DND-41 (cell line): ENCODE data around the gene RAB6B.

Source experiments
- ATAC-seq: fragments of 200-7000 bp; cut with Tn5 transposase; 3 replicates; pipeline ENCODE4 v1.9.1; 2021; ENCODE audit warnings: low read depth; ENCODE audit not compliant: insufficient read depth
- DNase-seq: peaks from one replicate; pipeline ENCODE4 v3.0.0-alpha.2; 2020
- H2AFZ ChIP-seq: 2 replicates; pipeline ENCODE4 v1.6.0; 2012; ENCODE audit warnings: low read depth, low read length
- H3K27ac ChIP-seq: 2 replicates; pipeline ENCODE4 v1.5.1; 2012; ENCODE audit warnings: low read length, inconsistent platforms
- H3K27me3 ChIP-seq: fragments of 200-600 bp; sonication (generic); 2 replicates; pipeline ENCODE4 v1.6.0; 2012; ENCODE audit warnings: low read length, mild to moderate bottlenecking, inconsistent platforms; ENCODE audit not compliant: insufficient read depth, poor library complexity
- H3K36me3 ChIP-seq: 2 replicates; pipeline ENCODE4 v1.5.1; 2012; ENCODE audit warnings: low read length, inconsistent platforms; ENCODE audit not compliant: insufficient read depth
- H3K4me1 ChIP-seq: 2 replicates; pipeline ENCODE4 v1.5.1; 2012; ENCODE audit warnings: mild to moderate bottlenecking, low read length; ENCODE audit not compliant: insufficient read depth
- H3K4me2 ChIP-seq: 2 replicates; pipeline ENCODE4 v1.6.0; 2012; ENCODE audit warnings: mild to moderate bottlenecking, moderate library complexity, low read length, inconsistent platforms; ENCODE audit not compliant: insufficient read depth
- H3K4me3 ChIP-seq, 2 experiments: fragments of 200-600 bp in 1 of 2; shearing (Covaris generic) in 1 of 2; 2 replicates each; pipeline ENCODE4 v1.5.1; 2012 to 2016; ENCODE audit warnings: inconsistent platforms in 2 of 2, low read length in 2 of 2, mild to moderate bottlenecking in 2 of 2, low read depth in 1 of 2, moderate library complexity in 1 of 2
- H3K79me2 ChIP-seq: 2 replicates; pipeline ENCODE4 v1.6.0; 2012; ENCODE audit warnings: low read length, inconsistent platforms; ENCODE audit not compliant: insufficient read depth
- H3K9ac ChIP-seq: 2 replicates; pipeline ENCODE4 v1.6.0; 2012; ENCODE audit warnings: low read depth, mild to moderate bottlenecking, inconsistent platforms, low read length, moderate library complexity
- H3K9me3 ChIP-seq: 2 replicates; pipeline ENCODE4 v1.5.1; 2012; ENCODE audit warnings: low read length, moderate library complexity, mild to moderate bottlenecking, inconsistent platforms; ENCODE audit not compliant: insufficient read depth, severe bottlenecking
- H4K20me1 ChIP-seq: 2 replicates; pipeline ENCODE4 v1.6.0; 2012; ENCODE audit warnings: low read length; ENCODE audit not compliant: insufficient read depth
- CTCF ChIP-seq: IDR thresholded peaks from 2 replicates; pipeline ENCODE4 v1.5.1; 2012; ENCODE audit warnings: borderline replicate concordance, low read length, moderate library complexity, mild to moderate bottlenecking; ENCODE audit not compliant: poor library complexity, severe bottlenecking; ENCODE audit errors: extremely low read depth
- EZH2 ChIP-seq: IDR thresholded peaks from 3 replicates; pipeline ENCODE4 v1.6.1; 2012; ENCODE audit warnings: borderline replicate concordance, low read depth, mild to moderate bottlenecking, moderate library complexity, low read length, inconsistent platforms; ENCODE audit not compliant: severe bottlenecking

The RAB6B gene

GRCh38 chr3:133925960-133926735, 30.5 kb upstream of the RAB6B start:
- Histone ChIP-seq H3K4me3 (no peak overlapping the region), H3K36me3 (no peaks in the 10 kb centered on the region), H3K79me2 (no peaks in the 10 kb centered on the region), H3K27ac (no peak overlapping the region), H4K20me1 (no peaks in the 10 kb centered on the region), H3K4me2 (no peak overlapping the region), H3K27me3 (no peaks in the 10 kb centered on the region), H3K4me1 (no peaks in the 10 kb centered on the region), H3K9ac (no peak overlapping the region), H2AFZ (no peak overlapping the region), H3K9me3 (no peaks in the 10 kb centered on the region)
- DNase-seq = no peak
- ATAC-seq = no peak
- TF ChIP-seq EZH2 (no peak), CTCF (no peak)

- no peak overlapping the region for H3K4me2 ChIP-seq
- H3K27ac ChIP-seq = no peak overlapping the region
- no peaks in the 10 kb centered on the region for H4K20me1 ChIP-seq
Measured at GRCh38 chr3:133924041-133924440, 28.4 kb upstream of the RAB6B start.

GRCh38 chr3:133921592-133921991, 25.9 kb upstream of the RAB6B start:
- H3K27me3 ChIP-seq = no peaks in the 10 kb centered on the region
- H3K36me3 ChIP-seq = no peaks in the 10 kb centered on the region
- no peak overlapping the region for H3K27ac ChIP-seq
- peaks cover 4% of the 10 kb centered on the region for H3K9me3 ChIP-seq
- H4K20me1 ChIP-seq = no peaks in the 10 kb centered on the region
- H3K79me2 ChIP-seq = no peaks in the 10 kb centered on the region
- H3K9ac ChIP-seq = no peak overlapping the region
- TF ChIP-seq EZH2 = no peak
- no peak for TF ChIP-seq CTCF
- ATAC-seq = no peak
- no peak for DNase-seq
- H3K4me1 ChIP-seq = no peaks in the 10 kb centered on the region
- H2AFZ ChIP-seq = no peak overlapping the region
- no peak overlapping the region for H3K4me3 ChIP-seq
- H3K4me2 ChIP-seq = no peak overlapping the region

More at GRCh38 chr3:133924041-133924440, 28.4 kb upstream of the RAB6B start:
- no peak overlapping the region for H2AFZ ChIP-seq
- ATAC-seq (no peak), DNase-seq (no peak)
- no peak for TF ChIP-seq EZH2
- TF ChIP-seq CTCF = no peak
- H3K9ac ChIP-seq = no peak overlapping the region
- H3K79me2 ChIP-seq = no peaks in the 10 kb centered on the region
- H3K27me3 ChIP-seq = no peaks in the 10 kb centered on the region
- H3K4me1 ChIP-seq = no peaks in the 10 kb centered on the region
- H3K36me3 ChIP-seq = no peaks in the 10 kb centered on the region
- no peak overlapping the region for H3K4me3 ChIP-seq
- H3K9me3 ChIP-seq = no peaks in the 10 kb centered on the region
